Stimulated activated CD4-positive, alpha-beta T cell treated with anti-CD3 and anti-CD28 coated beads, TNF-alpha, amount 100 ng/mL, for 1 hour (primary cell): ENCODE measurements around the gene CABP4.
"Not testable (repeated sequence)": the region's sequence is repeated elsewhere in the genome, so short reads cannot be mapped to it uniquely, and the experiment has no call there.

Source experiments
- DNase-seq, 3 donors: peaks; one replicate each; pipeline ENCODE4 v3.0.0-alpha.2; 2020; ENCODE audit warnings: low read depth in 3 of 3, low spot score in 1 of 3

The CABP4 gene

GRCh38 chr11:67476692-67477091 lies 21.5 kb downstream of the CABP4 start:
- not testable (repeated sequence) for DNase-seq

DNA sequence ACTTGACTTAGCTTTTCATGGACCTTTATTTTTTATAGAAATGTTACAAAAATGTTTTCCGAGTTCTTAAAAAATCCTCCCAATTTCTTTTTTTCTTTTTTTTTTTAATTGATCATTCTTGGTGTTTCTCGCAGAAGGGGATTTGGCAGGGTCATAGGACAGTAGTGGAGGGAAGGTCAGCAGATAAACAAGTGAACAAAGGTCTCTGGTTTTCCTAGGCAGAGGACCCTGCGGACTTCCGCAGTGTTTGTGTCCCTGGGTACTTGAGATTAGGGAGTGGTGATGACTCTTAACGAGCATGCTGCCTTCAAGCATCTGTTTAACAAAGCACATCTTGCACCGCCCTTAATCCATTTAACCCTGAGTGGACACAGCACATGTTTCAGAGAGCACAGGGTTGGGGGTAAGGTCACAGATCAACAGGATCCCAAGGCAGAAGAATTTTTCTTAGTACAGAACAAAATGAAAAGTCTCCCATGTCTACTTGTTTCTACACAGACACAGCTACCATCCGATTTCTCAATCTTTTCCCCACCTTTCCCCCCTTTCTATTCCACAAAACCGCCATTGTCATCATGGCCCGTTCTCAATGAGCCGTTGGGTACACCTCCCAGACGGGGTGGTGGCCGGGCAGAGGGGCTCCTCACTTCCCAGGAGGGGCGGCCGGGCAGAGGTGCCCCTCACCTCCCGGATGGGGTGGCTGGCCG lies 22.3 kb downstream of the CABP4 start:
- DNase-seq: not testable (repeated sequence)

DNA sequence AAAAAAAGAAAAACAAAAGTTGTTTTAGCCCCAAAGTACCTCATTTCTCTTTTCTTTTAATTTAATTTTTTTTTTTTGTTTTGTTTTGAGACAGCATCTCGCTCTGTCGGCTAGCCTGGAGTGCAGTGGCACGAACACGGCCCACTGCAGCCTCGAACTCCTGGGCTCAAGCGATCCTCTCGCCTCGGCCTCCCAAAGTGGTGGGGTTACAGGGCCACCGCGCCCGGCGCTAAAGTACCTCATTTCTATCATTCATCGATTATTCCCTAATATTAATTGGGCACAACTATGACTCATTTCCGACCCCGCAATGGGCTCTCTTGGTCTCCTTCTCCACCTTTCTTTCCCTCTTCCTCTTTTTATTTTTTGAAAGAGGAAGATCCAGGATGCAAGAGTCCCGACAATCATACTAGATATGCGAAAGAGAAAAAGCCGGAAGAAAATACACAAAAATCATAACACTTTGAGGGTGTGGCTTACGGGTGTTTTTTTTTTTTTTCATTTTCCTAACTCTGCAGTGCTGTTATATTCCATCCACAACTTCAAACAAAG lies 27.2 kb downstream of the CABP4 start:
- DNase-seq: no peak

DNA sequence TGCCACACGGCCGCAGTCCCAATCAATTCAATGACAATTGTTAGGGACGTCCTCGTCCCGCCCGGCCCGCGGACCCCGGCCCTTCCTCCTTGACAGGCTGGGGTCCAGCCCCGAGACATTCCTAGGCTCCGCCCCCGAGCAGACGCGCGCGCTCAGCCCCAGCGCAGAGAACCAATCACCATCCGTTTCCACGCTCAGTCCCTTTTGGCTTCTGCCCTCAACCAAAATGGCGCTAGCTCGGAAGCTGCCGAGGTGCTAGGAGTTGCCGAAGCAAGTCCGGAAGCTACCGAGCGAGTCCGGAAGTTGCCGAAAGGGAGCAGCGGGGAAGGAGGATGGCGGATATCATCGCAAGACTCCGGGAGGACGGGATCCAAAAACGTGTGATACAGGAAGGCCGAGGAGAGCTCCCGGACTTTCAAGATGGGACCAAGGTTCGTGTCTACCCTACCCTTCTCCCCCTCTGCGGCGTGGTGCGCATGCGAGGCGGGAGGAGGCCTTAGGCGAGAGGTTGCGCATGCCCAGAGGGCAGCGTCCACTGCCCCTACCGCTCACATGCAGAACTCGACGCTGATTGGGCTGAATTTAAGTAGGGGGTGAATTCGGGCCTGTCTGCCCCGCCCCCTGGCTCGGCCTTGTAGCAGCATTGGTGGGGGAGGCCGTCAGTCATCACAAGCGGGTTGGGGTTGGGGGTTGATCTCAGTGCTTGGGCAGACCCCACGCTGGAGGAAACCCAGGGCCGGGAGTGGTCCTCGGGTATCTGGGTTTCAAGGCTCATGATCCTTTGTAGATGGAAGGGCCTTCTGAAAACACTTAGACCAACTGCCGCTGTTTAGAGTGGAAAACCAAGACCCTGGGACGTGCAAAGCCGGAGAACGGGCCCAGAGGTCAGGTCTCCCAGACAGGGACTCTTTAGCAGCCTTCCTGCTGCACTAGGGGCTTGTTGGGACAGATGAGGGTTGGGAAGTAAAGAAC lies 28.0 kb downstream of the CABP4 start, which contains the start of gene AIP:
Gene AIP, plus strand, starts transcription at position 200 of the 972 bp plus-strand sequence. Its CDS starts 133 bp downstream, at position 333.
- DNase-seq: peak; percentile 91 to 93 (median 92)

GRCh38 chr11:67483831-67484665 lies 28.9 kb downstream of the CABP4 start:
- no peak for DNase-seq

- peak in 1 of 3 donors; percentile 56 for DNase-seq
Observed at GRCh38 chr11:67484847-67485311, 29.7 kb downstream of the CABP4 start.

- DNase-seq: not testable (repeated sequence)
Observed at GRCh38 chr11:67485873-67486361, 30.8 kb downstream of the CABP4 start.

GRCh38 chr11:67486481-67487195 lies 31.5 kb downstream of the CABP4 start:
- DNase-seq: no peak

DNA sequence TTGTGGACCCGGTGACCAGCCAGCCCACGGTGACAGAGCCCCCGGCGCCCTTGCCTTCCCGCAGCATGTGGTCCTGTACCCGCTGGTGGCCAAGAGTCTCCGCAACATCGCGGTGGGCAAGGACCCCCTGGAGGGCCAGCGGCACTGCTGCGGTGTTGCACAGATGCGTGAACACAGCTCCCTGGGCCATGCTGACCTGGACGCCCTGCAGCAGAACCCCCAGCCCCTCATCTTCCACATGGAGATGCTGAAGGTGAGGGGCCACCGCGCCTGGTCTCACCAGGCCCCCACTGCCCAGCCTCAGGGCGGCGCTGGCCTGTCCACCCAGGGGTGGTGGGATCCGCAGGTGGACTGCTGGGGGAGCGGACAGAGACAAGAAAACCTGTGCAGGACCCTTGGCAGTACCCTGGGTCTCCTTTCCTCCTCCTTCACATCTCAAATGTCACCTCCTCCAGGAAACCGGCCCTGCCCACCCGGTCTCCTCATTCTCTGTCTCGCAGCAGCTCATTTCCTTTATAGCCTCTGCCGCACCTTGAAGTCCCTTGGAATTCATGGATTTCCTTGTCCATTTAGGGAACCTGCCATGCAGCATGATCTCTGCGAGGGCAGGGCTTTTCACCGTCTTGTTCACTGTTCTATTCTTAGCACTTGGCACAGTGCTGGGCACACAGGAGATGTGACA lies 34.2 kb downstream of the CABP4 start:
- no peak for DNase-seq

GRCh38 chr11:67489885-67490726 lies 35.0 kb downstream of the CABP4 start:
- no peak for DNase-seq

DNA sequence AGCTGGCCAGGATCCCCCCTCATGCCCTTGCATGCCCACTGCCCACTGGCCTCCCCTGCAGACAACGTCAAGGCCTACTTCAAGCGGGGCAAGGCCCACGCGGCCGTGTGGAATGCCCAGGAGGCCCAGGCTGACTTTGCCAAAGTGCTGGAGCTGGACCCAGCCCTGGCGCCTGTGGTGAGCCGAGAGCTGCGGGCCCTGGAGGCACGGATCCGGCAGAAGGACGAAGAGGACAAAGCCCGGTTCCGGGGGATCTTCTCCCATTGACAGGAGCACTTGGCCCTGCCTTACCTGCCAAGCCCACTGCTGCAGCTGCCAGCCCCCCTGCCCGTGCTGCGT lies 35.5 kb downstream of the CABP4 start:
- no peak for DNase-seq

GRCh38 chr11:67491276-67492068 lies 36.3 kb downstream of the CABP4 start:
- no peak for DNase-seq

DNA sequence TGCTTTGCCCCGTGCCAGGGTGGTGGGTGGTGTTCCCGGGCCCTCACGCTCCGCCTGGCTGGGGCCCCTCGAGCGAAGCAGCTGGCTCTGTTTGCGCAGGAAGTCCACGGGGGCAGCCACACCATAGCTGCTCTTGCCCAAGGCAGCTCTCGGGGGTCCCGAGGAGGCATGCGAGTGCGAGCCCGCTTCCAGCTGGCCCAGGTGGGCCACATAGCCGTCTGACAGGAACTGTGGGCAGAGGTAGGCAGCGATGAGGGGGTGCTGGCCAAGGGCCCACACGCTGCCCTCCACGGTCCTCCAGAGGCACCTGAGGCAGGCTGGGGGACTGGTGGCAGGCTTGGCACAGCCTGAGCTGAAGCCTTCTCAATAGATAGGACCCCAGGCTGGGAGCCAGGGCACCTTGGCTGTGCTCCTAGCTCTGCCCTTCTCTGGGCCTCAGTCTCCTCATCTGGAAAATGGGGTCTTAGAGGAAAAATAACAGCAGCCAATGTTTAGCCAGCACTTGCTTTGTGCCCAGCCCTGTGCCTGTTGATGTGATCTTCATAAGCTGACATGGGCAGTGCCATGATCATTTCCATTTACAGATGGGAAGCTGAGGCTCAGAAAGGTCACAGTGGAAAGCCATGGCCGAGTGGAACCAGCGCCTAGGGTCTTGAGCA lies 37.0 kb downstream of the CABP4 start:
- DNase-seq: no peak

DNA sequence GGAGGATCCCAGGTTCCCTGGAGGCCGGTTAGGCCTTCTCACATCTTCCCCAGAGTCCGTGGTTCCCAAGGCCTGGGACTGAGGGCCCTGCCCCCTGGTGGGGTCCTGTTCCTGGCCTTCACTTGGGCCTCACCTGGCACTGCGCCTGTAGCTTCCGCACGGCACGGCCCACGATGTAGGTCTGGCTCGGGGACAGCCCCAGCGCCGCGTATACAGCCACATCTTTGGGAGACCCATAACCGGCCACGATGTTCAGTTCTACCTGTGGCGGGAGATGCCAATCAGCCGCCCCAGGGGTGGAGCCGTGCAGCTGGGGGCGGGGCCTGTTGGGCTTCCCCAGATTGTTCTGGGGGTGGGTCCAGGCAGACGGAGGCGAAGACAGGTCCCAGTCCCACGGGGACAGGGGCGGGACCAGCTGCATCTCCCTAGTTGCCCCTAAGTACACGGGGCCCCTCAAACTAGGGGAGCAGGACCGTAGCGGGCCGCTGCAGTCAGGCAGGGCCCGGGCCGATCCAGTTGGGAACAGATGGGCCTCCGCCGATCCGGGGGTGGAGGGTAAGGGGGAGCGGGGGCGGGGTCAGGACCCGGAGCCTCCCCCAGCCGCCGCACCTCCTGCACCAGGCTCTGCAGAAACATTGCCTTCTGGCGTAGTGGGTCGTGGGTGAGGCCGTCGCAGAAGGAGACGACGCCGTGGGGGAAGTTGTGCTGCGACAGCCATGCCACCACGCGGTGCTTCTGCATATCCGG lies 37.8 kb downstream of the CABP4 start:
- DNase-seq: no peak

DNA sequence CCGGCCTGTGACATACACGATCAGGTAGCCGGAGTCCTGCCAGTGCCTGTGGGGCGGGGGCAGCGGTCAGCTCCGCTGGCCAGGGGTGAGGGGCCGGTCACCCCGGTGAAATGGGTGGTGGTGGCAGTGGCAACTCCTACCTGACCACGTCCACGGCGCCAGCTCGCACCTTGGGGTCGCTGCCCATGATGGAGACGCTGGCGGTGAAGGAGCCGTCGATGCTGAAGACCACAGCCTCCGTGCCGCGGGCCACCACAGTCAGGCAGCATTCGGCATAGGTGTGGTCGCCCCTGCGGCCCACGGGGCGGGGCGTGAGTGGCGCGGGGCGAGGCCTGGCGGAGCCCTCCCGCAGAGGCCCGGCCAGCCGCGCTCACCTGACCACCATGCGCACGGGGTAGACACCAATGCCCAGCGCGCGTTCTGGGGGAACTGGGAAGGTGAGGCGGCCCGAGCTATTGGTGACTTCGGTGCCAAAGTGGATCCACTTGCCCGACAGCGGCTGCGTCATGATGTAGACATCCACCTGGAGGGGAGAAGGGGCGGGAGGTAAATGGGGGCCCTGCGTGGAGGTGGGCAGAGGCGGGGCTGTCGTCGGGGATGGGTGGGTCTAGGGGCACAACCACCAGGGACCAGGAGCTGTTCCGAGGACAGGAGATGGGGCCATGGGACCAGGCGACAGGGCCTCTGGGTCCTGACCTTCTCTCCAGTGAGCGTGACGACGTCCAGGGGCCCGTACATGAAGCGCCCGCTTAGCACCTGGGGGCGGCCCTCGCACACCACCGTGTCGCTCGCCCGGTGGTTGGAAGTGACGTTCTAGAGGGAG lies 38.6 kb downstream of the CABP4 start:
- no peak for DNase-seq
